ENCODE results near the gene ZNF468.
"Not testable (repeated sequence)": the region's sequence is repeated elsewhere in the genome, so short reads cannot be mapped to it uniquely, and the experiment has no call there.

Gene ZNF468

DNA sequence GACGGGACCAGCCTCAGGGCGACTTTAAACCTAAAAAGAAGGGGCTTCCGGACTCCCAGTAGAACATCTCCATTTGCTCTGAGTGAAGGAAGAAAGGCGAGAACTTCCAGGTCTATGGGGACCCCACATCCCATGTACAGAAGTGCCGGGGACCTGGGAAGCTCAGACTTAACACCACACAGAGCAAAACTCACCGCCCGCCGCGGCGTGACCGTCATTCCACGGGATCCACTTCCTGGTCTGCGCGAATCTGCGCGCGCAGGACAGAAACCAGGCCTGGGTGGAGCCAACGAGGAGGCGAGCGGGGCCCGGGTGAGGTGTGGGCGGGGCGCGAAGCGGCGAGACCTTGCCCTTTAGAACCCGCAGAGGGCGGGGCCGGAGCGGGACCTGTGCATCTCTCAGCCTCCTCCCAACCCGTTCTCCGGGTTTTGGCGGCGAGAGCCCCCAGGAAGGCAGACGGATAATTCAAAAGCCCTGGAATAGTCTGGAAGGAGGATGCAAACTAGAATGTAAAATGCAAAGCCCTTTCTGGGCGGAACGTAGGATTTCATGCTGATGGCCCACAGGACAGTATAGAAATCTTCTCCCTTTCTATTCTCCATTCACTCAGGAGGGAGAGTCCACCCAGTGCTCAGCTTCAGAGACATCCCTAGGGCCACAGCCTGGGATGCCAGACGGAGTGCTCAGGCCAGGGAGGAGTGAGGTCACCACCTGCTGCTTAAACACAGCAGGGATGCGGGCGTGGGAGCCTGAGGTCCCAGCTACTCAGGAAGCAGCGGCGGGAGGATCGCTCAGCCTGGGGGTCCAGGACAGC, at the start of gene ZNF468:
Gene ZNF468 (minus strand): TSS at position 242 of the 814 bp plus-strand sequence. CDS start 3,347 bp downstream, outside the sequence.
- not testable (repeated sequence) for DNase-seq (ENCODE audit: low read depth)

DNA sequence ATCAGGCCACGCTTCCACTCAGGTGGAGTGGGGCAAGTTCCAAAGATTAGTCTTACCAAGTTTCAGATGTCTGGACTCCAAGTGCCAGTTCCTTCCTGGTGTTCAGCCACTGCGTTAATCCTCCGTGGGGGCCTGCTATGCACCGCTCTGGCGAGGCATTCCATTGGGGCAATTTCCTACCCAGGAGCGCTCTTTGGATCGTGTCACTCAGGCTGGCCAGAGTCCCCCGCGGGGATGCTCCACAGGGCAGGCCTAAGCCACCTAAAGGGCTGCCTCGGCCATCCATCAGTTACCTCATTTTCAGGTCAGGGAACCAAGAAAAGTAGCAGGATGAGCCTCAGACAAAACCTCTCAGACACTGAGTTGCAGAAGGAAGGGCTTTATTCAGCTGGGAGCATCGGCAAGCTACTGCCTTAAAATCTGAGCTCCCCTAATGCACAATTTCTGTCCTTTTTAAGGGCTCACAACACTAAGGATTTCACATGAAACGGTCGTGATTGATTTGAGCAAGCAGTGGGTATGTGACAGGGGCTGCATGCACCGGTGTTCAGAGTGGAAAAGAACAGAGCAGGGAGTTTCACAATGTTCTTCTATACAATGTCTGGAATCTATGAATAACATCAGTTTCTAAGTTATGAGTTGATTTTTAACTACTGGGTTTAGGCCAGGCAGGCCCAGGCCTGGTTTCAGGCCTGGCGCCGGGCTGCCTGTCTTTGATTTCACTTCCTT, 46.8 kb upstream of the ZNF468 start:
- not testable (repeated sequence) for DNase-seq (ENCODE audit: low read depth)

DNA sequence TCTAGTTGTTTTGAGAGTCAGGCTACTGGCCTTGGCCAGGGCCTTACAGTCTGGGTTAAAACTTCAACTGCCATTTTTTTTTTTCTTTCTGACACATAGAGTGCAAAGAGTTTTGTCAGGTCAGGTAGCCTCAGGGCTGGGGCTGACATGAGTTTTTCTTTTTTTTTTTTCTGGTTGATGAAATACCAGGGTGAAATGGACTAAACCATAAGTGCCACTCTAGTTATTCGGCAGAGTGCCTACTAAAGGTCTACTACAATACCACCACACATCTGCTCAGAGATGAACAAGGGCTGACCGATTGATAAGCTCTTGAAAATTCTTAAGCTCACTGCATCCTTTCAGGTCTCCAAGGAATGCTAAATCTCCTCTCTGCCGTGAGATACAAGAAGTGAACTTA, 44.4 kb upstream of the ZNF468 start:
- no peak for DNase-seq (ENCODE audit: low read depth)

DNA sequence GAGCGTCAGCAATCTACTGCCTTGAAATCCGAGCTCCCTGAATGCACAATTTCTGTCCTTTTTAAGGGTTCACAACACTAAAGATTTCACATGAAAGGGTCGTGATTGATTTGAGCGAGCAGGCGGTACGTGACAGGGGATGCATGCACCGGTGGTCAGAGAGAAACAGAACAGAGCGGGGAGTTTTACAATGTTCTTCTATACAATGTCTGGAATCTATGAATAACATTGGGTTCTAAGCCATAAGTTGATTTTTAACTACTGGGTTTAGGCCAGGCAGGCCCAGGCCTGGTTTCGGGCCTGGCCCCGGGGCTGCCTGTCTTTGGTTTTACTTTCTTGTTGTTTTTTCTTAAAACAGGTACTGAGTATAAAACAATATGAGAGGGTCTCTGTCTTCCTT, 41.2 kb upstream of the ZNF468 start:
- not testable (repeated sequence) for DNase-seq (ENCODE audit: low read depth)

DNA sequence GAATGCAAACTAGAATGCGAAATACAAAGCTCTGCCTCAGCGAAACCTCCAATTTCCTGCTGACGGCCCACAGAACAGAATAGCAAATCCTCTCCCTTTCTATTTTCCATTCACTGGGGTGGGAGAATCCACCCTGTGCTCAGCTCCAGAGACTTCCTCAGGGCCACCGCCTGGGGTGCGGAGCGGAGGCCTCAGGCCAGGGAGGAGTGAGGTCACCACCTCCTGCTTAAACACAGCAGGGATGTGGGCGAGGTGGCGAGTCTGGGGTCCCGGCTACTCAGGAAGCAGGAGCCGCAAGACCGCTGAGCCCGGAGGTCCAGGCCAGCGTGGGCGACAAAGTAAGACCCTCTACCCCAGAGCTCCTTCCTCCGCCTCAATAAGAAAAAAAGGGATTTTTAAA, 40.7 kb upstream of the ZNF468 start:
- DNase-seq (ENCODE audit: low read depth): no peak

DNA sequence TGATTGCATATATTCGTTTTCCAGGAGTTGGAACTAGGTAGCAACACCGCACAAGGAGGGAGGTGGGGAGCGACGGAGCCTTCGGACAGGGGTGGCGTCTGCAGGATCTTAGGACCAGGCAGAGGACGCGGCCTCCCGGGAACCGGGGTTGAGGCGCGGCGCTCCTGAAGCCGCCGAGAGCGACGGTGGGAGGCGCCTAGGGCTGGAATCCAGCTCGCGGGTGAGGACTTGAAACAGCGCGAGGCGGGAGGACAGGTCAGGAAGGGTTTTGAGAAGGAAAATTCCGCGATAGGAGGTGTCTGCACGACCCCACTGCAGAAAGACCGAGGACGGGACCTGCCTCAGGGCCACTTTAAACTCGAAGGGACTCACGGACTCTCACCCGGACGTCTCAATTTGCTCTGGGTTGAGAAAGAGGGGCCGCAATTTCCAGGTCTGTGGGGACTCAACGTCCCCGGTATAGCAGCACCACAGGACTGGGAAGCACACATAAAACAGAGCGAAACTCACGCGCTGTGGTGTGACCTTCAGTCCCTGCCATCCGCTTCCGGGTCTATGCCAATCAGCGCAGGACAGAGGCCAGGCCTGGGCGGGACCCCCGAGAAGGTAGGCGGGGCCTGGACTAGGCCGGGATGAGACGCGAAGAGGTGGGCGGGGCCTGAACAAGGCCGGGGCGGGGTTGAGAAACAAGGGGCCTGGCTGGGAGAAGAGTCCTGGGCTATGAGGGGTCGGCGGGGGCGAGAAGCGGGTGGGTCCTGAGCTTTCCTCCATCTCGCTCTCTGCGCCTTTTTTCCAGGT, 39.9 kb upstream of the ZNF468 start, which contains the start of gene ZNF320:
Gene ZNF320 (minus strand): TSS at position 498 of the 798 bp plus-strand sequence. CDS start 7,380 bp downstream, outside the sequence.
- peak; percentile 67 for DNase-seq (ENCODE audit: low read depth)

DNA sequence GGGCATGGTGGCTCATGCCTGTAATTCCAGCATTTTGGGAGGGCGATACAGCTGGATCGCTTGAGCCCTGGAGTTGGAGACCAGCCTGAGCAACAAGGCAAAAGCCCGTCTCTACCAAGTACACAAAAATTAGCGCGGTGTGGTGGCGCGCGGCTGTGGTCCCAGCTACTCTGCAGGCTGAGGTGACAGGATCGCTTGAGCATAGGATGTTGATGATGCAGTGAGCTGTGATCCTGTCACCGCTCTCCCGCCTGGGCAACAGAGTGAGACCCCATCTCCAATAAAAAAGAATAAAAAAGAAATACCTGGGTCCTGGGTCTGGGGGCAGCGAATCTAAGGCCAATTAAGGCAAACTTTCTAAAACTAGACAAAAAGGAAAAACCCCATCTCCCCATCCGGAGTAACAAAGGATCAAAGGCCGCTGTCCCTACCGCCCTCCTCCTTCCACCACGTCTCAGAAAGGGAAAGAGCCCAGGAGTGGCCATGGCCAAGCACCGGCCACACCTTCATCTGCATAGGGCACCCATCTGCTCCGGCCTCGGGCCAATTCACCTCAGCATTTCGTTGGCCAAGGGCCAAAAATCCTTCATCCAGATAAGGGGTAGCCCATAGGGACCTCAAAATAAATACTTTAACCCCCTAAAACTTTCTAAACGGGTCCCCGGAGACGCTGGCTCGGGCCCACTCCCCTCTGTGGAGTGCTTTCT, 39.2 kb upstream of the ZNF468 start:
- DNase-seq (ENCODE audit: low read depth): peak; percentile 5

DNA sequence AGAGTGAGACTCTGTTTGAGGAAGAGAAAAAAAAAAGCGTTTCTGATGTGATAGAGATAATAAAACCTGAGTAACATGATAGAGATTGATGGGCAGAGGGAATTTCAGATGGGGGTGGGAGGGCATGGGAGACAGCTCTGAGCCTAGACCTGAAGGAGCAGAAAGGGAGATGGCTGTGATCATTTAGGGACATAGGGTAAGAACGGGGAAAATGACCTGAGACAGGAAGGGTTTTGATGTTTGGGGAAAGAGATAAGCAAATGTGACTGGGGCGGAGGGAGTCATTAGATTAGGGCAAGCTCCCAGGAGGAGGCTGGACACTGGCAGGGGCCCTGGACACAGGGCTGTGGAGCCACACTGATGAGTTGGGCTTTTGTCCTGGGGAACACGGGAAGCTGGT, 33.9 kb upstream of the ZNF468 start:
- no peak for DNase-seq (ENCODE audit: low read depth)

DNA sequence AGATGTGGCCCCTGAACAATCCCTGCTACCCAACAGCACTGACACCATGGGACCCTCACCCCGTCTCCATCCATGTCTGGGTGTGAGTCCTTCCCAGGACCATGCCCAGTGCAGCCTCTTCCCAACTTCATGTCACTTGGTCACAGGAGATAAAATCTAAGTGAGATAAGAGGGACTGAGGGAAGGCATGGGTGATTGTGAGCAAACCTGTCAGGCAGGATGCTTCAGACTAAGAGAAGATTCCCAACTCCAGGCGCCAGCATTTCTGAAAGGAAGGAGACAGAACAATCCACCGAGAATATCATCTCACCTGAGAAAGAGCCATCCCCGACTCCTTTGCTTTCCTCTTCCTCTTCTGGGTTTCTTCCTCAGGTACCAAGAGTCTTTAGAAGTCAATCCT, 32.5 kb upstream of the ZNF468 start:
- no peak for DNase-seq (ENCODE audit: low read depth)

DNA sequence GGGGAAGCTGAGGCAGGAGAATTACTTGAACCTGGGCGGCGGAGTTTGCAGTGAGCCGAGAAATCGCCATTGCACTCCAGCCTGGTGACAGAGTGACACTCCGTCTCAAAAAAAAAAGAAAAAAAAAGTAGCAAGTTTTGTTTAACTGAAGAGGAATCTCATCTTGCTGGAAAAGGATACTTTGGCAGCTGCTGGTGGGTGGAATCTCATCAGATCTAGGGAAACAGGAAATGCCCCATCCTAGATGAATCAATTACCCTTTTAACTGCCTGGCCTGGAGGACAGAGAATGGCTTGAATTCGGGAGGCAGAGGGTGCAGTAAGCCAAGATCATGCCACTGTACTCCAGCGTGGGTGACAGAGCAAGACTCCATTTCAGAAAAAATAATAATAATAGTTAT, 31.7 kb upstream of the ZNF468 start:
- no peak for DNase-seq (ENCODE audit: low read depth)

DNA sequence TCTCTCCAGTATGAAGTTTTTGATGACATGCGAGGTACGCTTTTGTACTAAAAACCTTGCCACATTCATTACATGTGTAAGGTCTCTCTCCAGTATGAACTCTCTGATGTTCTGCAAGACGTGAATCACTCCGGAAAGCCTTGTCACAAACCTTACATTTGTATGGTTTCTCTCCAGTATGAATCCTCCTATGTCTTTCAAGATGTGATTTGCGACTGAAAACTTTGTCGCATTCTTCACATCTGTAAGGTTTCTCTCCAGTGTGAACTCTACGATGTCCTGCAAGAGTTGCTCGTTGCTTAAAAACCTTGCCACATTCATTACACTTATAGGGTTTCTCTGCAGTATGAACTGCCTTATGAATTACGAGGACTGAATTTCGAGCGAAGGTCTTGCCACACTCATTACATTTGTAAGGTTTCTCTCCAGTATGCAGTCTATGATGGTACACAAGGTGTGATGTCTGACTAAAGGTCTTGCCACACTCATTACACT, 23.5 kb upstream of the ZNF468 start:
- no peak for DNase-seq (ENCODE audit: low read depth)

DNA sequence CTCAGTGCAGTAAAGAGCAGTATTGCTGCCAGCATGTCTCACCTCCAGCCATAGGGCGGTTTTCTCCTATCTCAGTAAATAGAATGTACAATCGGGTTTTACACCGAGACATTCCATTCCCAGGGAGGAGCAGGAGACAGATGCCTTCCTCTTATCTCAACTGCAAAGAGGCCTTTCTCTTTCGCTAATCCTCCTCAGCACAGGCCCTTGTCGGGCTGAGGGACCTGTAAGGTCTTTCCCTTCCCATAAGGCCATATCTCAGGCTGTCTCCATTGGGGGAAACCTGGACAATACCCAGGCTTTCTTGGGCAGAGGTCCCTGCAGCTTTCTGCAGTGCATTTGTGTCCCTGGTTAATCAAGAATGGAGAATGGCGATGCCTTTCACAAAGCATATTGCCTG, 15.6 kb upstream of the ZNF468 start:
- DNase-seq (ENCODE audit: low read depth): not testable (repeated sequence)

DNA sequence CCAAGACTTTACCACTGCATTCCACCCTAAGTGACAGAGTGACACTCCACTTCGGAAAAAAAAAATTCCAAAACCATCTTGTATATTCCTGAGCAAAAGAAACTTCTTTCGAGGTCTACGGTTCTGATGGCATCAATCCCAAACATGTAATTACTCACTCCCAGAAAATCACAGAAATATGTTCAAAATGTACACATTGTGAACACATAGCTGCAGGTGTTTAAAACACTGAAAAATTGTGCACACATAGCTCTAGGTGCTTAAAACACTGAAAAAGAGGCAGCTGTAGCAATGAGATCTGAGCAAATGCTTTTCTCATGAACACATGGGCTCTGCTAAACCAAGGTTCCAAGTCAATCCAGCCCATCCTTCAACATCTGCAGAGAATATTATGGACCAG, 14.0 kb upstream of the ZNF468 start:
- DNase-seq (ENCODE audit: low read depth): no peak

DNA sequence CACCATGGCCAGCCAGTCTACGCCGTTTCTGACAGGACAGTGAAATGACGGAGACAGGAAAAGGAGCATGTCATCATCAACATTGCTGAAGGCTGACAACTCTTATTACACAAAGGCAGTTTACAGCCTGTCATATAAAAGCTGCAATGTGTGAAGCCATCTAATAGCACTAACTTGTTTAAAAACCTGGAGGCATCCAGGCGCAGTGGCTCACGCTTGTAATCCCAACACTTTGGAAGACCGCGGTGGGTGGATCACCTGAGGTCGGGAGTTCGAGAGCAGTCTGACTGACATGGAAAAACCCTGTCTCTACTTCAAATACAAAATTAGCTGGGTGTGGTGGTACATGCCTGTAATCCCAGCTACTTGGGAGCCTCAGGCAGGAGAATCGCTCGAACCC, 10.6 kb upstream of the ZNF468 start:
- not testable (repeated sequence) for DNase-seq (ENCODE audit: low read depth)

DNA sequence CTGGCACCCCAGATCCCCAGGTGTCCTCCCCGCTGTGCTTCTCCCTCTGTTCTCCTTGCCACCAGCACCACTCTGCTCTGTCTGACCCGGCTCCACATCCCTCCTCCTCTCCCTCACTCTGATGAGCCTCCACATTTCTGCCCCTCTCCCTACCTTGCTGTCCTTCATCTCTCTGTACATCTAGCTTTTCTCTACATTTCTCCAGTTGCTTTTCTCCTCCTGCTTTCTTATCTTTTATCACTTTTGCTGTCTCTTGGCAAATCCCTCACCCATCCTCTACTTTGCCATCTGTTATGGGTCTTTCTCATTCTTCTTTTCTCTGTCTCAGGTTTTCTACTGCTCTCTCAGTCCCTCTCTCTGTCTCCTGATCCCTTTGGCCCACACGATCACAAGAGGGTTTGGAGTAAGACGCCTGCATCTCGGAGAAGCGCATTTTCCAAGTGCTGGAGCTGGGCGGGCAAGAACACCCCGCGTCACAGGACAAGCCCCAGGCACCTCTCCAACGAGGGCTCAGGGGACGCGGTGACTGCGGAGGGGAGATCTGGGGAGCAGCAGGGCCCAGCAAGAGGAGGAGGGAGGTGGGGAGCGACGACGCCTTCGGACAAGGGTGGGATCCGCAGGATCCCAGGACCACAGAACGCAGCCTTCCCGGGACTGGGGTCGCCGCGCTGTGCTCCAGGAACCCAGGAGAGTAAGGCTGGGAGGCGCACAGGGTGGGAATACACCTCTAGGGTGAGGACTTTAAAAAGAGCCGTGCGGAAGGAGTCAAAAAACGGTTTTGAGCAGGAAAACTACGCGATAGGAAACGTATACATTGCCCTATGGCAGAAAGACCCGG, 660 bp downstream of the ZNF468 start:
- DNase-seq (ENCODE audit: low read depth): not testable (repeated sequence)

DNA sequence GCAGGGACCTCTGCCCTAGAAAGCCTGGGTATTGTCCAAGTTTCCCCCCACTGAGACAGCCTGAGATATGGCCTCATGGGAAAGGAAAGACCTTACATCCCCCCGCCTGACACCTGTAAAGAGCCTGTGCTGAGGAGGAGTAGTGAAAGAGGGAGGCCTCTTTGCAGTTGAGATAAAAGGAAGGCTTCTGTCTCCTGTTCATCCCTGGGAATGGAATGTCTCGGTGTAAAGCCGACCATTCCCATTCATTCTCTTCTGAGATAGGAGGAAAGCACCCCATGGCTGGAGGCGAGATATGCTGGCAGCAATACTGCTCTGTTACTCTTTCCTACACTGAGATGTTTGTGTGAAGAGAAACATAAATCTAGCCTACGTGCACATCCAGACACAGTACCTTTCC, 10.1 kb downstream of the ZNF468 start:
- DNase-seq (ENCODE audit: low read depth): not testable (repeated sequence)

DNA sequence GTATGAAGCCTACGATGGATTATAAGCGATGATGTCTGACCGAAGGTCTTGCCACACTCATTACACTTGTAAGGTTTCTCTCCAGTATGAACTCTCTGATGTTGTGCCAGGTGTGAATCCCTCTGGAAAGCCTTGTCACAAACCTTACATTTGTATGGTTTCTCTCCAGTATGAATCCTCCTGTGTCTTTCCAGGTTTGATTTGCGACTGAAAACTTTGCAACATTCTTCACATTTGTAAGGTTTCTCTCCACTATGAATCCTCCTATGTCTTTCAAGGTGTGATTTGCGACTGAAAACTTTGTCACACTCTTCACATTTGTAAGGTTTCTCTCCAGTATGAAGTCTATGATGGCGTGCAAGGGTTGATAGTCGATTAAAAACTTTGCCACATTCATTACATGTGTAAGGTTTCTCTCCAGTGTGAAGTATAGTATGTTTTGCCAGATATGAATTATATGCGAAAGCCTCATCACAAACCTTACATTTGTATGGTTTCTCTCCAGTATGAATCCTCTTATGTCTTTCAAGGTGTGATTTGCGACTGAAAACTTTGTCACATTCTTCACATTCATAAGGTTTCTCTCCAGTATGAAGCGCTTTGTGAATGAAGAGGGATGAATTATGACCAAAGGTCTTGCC, 16.5 kb downstream of the ZNF468 start:
- not testable (repeated sequence) for DNase-seq (ENCODE audit: low read depth)

DNA sequence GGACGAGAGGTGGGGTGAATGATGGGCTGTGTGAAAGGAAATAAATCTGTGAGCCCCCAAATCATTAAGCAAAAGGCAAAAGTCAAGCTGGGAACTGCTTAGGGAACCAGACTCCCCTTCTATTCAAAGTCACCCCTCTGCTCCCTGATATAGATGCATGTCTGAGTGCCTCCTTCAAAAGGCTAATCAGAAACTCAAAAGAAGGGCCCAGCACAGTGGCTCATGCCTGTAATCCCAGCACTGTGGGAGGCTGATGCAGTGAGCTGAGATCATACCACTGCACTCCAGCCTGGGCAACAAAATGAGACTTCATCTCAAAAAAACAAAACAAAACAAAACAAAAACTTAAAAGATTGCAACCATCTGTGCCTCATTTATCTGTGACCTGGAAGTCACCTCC, 23.1 kb downstream of the ZNF468 start:
- DNase-seq (ENCODE audit: low read depth): not testable (repeated sequence)

DNA sequence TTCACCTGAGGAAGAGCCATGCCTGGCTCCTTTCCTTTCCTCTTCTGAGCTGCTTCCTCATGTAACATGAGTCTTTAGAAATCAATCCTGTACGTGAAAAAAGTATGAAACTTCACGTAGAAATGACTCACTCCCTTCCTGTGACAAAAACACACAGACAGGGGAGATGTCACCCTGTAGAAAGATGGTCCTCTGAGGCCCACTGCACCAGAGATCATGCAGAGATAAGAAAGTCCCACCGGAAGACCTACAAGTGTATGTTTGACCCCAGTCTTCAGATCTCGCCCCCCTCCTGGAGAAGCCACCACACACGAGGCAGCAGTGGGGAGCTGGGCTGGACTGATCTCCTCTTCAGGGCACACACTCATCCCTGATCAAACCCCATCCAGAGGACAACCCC, 23.9 kb downstream of the ZNF468 start:
- not testable (repeated sequence) for DNase-seq (ENCODE audit: low read depth)

DNA sequence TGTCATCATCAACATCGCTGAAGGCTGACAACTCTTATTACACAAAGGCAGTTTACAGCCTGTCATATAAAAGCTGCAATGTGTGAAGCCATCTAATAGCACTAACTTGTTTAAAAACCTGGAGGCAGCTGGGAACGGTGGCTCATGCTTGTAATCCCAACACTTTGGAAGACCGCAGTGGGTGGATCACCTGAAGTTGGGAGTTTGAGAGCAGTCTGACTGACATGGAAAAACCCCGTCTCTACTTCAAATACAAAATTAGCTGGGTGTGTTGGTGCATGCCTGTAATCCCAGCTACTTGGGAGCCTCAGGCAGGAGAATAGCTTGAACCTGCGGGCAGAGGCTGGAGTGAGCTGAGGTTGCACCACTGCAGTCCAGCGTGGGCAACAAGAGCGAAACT, 27.6 kb downstream of the ZNF468 start:
- not testable (repeated sequence) for DNase-seq (ENCODE audit: low read depth)
